HG03520 (cell line): Measurements from ENCODE around the gene TRIM69.
"Not testable (repeated sequence)": the region's sequence is repeated elsewhere in the genome, so short reads cannot be mapped to it uniquely, and the experiment has no call there.

ENCODE experiments used
- ATAC-seq: cut with Tn5 transposase; IDR thresholded peaks from one replicate; pipeline ENCODE4 v1.9.1; 2021; ENCODE audit warnings: mild to moderate bottlenecking, moderate library complexity; ENCODE audit not compliant: unreplicated experiment

The TRIM69 gene

GRCh38 chr15:44736181-44736765 lies at the start of gene TRIM69:
TSS of gene TRIM69 (plus strand) at chr15:44736528. CDS start at chr15:44736705, 177 bp downstream.
- ATAC-seq: no peak

DNA sequence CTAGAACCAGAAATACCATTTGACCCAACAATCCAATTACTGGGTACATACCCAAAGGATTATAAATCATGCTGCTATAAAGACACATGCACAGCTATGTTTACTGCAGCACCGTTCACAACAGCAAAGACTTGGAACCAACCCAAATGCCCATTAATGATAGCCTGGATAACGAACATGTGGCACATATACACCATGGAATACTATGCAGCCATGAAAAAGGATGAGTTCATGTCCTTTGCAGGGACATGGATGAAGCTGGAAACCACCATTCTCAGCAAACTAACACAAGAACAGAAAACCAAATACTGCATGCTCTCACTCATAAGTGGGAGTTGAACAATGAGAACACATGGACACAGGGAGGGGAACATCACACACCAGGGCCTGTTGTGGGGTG lies 47.0 kb upstream of the TRIM69 start:
- ATAC-seq: not testable (repeated sequence)

GRCh38 chr15:44690245-44690644 lies 46.1 kb upstream of the TRIM69 start:
- not testable (repeated sequence) for ATAC-seq

- no peak for ATAC-seq
Observed at GRCh38 chr15:44692659-44693058, 43.7 kb upstream of the TRIM69 start.

- no peak for ATAC-seq
Observed at GRCh38 chr15:44694416-44694815, 41.9 kb upstream of the TRIM69 start.

DNA sequence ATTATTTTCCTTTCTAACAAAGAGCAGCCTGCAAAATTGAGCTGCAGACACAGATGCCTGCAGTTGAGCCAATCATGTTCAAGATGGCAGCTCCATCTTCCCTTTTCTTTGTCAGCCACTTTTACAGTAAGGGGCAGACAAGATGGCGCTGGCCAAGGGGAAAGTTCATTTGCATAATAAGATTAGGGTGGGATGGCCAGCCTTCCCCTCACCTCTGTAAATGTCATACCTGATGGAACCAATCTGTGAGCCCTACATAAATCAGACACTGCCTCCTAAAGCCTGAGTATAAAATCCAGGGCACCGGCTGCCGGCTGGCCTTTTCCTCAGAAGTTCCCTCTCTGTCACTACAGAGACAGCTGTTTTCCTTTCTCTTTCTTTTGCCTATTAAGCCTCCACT lies 41.0 kb upstream of the TRIM69 start:
- ATAC-seq: no peak

DNA sequence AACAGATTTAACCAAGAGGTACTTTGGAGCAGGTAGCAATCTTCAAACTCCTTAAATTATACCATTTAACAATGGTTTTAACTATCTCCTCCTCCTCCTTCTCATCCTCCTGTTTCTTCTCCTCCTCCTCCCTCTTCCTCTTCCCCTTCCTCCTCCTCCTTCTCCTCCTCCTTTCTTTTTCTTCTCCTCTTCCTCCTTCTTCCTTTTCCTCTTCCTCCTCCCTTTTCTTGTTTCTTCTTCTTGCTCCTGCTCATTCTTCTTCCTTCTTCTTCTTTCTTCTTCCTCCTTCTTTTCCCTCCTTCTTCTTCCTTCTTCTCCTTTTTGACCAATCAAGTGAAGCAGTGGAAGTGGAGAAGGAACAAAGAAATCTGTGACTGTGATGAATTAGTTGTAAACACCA lies 39.3 kb upstream of the TRIM69 start:
- ATAC-seq: no peak

DNA sequence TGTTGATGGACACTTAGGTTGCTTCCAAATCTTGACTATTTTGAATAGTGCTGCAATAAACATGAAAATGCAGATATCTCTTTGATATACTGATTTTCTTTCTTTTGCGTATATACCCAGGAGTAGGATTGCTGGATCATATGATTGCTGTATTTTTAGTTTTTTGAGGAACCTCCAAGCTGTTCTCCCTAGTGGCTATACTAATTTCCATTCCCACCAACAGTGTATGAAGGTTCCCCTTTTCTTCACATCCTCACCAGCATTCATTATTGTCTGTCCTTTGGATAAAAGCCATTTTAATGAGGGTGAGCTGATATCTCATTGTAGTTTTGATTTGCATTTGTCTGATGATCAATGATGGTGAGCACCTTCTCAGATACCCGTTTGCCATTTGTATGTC lies 37.7 kb upstream of the TRIM69 start:
- no peak for ATAC-seq

GRCh38 chr15:44700676-44701075 lies 35.7 kb upstream of the TRIM69 start:
- ATAC-seq: not testable (repeated sequence)

GRCh38 chr15:44705986-44706385 lies 30.3 kb upstream of the TRIM69 start:
- ATAC-seq: no peak

DNA sequence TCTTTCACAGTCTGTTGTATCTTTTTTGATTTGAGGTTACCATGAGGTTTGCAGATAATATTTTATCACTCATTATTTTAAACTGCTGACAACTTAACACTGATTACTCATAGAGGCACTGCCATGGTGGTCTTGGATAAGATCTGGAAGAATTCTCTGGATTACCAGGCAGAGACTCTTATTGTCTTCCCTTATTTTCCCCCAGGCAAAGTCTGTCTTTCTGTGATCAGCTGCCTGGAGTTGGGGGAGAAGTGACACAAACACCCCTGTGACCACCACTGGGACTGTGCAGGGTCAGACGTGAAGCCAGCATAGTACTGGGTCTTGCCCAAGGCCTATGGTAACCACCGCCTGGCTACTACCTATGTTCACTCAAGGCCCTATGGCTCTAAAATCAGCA lies 29.9 kb upstream of the TRIM69 start:
- no peak for ATAC-seq

- ATAC-seq: no peak
Observed at GRCh38 chr15:44706946-44707636, 29.2 kb upstream of the TRIM69 start.

DNA sequence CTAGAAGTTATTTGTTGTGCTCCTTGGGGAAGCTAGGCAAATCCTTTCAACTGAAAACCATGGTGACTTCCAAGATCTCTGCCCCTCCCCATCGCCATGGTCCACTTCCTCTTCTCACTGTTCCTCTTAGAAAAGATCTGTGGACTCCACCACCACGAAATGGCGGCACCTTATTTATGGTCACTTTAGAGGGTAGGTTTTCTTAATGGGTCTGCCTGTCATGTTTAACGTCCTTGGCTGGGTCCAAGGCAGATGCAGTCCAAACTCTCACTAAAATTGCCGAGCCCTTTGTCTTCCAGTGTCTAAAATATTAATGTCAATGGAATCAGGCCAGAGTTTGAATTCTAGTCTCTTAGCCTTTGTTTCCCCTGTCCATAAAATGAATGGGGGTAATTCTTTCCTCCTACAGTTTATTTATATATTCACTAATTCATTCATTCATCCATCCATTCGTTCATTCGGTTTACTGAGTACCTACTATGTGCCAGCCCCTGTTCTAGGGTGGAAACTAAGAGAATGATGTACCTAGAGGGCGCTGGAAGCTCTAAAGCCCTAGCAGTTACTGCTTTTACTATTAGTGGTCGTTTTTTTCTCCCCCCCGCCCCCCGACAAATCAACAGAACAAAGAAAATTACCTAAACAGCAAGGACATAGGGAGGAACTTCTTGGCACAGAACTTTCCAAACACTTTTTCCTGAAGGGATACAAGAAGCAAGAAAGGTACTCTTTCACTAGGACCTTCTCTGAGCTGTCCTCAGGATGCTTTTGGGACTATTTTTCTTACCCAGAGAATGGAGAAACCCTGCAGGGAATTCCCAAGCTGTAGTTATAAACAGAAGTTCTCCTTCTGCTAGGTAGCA lies 25.9 kb upstream of the TRIM69 start:
- ATAC-seq: no peak

DNA sequence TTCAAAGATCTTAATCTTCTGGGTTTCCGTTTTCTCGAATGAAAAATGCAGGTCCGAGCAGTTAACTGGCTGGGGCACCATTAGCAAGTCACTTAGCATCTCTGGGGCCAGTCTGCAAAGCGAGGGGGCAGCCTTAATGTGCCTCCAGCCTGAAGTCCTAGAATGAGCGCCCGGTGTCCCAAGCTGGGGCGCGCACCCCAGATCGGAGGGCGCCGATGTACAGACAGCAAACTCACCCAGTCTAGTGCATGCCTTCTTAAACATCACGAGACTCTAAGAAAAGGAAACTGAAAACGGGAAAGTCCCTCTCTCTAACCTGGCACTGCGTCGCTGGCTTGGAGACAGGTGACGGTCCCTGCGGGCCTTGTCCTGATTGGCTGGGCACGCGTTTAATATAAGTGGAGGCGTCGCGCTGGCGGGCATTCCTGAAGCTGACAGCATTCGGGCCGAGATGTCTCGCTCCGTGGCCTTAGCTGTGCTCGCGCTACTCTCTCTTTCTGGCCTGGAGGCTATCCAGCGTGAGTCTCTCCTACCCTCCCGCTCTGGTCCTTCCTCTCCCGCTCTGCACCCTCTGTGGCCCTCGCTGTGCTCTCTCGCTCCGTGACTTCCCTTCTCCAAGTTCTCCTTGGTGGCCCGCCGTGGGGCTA lies 25.1 kb upstream of the TRIM69 start, which contains the start of the genes B2M and PATL2:
Gene B2M (plus strand): TSS at position 422 of the 647 bp plus-strand sequence. CDS start 30 bp downstream, at position 452.
Gene PATL2 (minus strand): TSS at position 228 of the 647 bp plus-strand sequence. CDS start 34,833 bp downstream, outside the sequence.
- peak; percentile 71 for ATAC-seq

GRCh38 chr15:44711743-44712345 lies 24.5 kb upstream of the TRIM69 start:
- peak; percentile 6 for ATAC-seq

DNA sequence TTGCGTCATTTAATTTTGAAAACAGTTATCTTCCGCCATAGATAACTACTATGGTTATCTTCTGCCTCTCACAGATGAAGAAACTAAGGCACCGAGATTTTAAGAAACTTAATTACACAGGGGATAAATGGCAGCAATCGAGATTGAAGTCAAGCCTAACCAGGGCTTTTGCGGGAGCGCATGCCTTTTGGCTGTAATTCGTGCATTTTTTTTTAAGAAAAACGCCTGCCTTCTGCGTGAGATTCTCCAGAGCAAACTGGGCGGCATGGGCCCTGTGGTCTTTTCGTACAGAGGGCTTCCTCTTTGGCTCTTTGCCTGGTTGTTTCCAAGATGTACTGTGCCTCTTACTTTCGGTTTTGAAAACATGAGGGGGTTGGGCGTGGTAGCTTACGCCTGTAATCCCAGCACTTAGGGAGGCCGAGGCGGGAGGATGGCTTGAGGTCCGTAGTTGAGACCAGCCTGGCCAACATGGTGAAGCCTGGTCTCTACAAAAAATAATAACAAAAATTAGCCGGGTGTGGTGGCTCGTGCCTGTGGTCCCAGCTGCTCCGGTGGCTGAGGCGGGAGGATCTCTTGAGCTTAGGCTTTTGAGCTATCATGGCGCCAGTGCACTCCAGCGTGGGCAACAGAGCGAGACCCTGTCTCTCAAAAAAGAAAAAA lies 23.9 kb upstream of the TRIM69 start:
- ATAC-seq: no peak

- no peak for ATAC-seq
Observed at GRCh38 chr15:44713006-44713966, 23.0 kb upstream of the TRIM69 start.

DNA sequence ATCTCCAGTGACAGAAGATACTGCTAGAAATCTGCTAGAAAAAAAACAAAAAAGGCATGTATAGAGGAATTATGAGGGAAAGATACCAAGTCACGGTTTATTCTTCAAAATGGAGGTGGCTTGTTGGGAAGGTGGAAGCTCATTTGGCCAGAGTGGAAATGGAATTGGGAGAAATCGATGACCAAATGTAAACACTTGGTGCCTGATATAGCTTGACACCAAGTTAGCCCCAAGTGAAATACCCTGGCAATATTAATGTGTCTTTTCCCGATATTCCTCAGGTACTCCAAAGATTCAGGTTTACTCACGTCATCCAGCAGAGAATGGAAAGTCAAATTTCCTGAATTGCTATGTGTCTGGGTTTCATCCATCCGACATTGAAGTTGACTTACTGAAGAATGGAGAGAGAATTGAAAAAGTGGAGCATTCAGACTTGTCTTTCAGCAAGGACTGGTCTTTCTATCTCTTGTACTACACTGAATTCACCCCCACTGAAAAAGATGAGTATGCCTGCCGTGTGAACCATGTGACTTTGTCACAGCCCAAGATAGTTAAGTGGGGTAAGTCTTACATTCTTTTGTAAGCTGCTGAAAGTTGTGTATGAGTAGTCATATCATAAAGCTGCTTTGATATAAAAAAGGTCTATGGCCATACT lies 21.1 kb upstream of the TRIM69 start:
- ATAC-seq: no peak
